ENCODE measurements around the gene UQCC2. TPM values are rescaled to one million over a fixed set of nuclear protein-coding genes. Genes with fewer than 3 reads are reported as not detected.

The UQCC2 gene
- total RNA-seq, 2 experiments from 2014 or later, result 70.7 to 75.3 TPM

DNA sequence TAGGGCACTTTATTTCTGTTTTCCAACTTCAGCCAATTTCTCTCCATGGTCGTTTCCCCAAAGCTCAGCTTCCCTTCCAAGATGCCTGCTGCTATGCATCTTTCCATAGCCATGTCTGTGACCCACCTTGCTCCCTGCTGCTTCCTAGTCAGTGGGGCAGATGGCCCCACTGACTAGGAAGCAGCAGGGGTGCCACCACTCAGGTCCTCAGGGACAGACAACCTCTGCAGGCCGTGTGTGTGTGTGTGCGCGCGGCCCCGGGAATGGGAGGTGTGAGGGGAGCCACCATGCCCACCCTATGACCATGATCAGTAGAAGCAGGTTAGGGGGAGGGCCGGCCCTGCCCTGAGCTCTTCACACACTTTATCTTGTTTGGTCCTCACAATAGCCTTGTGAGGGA lies 37.9 kb upstream of the UQCC2 start:
- H3K27me3 Mint-ChIP-seq, result peaks cover 1% of the 10 kb centered on the region
- no peaks in the 10 kb centered on the region for H3K4me1 Mint-ChIP-seq
- no peak overlapping the region for H3K27ac Mint-ChIP-seq
- no peaks in the 10 kb centered on the region for H3K36me3 Mint-ChIP-seq (ENCODE audit: low read depth)
- no peak overlapping the region for H3K4me3 Mint-ChIP-seq
- no peaks in the 10 kb centered on the region for H3K9me3 Mint-ChIP-seq
- ChIA-PET POLR2A (no interaction called here), CTCF (no interaction called here)
- DNase-seq, result no peak

DNA sequence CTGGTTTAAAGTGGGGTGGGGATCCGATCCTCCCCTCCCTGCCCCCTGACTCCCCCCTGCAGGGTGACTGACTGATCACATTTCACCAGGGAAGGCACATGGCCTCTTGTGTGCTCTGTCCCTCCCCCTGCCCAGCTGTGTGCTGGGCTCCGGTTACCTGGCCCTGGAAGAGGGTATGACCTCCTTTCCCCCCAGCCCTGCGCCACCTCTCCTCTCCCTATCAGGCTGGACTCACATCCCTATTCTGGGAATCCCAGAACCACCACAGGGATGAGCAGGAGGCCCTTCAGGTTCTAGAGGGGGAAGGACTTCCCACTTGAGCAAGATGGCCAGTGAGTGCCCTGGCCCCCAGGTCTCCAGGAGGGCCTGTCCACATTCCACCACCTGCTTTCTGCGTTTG lies 37.3 kb upstream of the UQCC2 start:
- ChIA-PET POLR2A (no interaction called here), CTCF (no interaction called here)
- peaks cover 7% of the 10 kb centered on the region for H3K27me3 Mint-ChIP-seq
- H3K4me1 Mint-ChIP-seq, result no peaks in the 10 kb centered on the region
- DNase-seq, result no peak
- H3K4me3 Mint-ChIP-seq, result no peak overlapping the region
- no peak overlapping the region for H3K27ac Mint-ChIP-seq
- no peaks in the 10 kb centered on the region for H3K36me3 Mint-ChIP-seq (ENCODE audit: low read depth)
- H3K9me3 Mint-ChIP-seq, result no peaks in the 10 kb centered on the region

GRCh38 chr6:33747823-33748222 lies 36.3 kb upstream of the UQCC2 start:
- H3K27me3 Mint-ChIP-seq, result peaks cover 14% of the 10 kb centered on the region
- no peak overlapping the region for H3K4me3 Mint-ChIP-seq
- no peaks in the 10 kb centered on the region for H3K9me3 Mint-ChIP-seq
- no peaks in the 10 kb centered on the region for H3K4me1 Mint-ChIP-seq
- no peak for DNase-seq
- H3K36me3 Mint-ChIP-seq (ENCODE audit: low read depth), result no peaks in the 10 kb centered on the region
- POLR2A ChIA-PET, result no interaction called here
- H3K27ac Mint-ChIP-seq, result no peak overlapping the region
- CTCF ChIA-PET, result no interaction called here

GRCh38 chr6:33746651-33747100 lies 35.2 kb upstream of the UQCC2 start, which contains the start of gene IP6K3:
TSS of gene IP6K3 (minus strand) at chr6:33746905. CDS start at chr6:33735476, 11,429 bp downstream.
- no peaks in the 10 kb centered on the region for H3K4me1 Mint-ChIP-seq
- H3K27me3 Mint-ChIP-seq, result peaks cover 21% of the 10 kb centered on the region
- ChIA-PET CTCF (interaction anchor here (1.0 to 1.3 kb wide), 2 partner anchors 14 to 36 kb away, joined by 3 to 5 read pairs; partner anchors contain the start of gene UQCC2), POLR2A (no interaction called here)
- H3K36me3 Mint-ChIP-seq (ENCODE audit: low read depth), result no peaks in the 10 kb centered on the region
- no peaks in the 10 kb centered on the region for H3K9me3 Mint-ChIP-seq
- no peak within 1 kb of the TSS for H3K4me3 Mint-ChIP-seq
- H3K27ac Mint-ChIP-seq, result no peak within 1 kb of the TSS
- DNase-seq, result no peak

DNA sequence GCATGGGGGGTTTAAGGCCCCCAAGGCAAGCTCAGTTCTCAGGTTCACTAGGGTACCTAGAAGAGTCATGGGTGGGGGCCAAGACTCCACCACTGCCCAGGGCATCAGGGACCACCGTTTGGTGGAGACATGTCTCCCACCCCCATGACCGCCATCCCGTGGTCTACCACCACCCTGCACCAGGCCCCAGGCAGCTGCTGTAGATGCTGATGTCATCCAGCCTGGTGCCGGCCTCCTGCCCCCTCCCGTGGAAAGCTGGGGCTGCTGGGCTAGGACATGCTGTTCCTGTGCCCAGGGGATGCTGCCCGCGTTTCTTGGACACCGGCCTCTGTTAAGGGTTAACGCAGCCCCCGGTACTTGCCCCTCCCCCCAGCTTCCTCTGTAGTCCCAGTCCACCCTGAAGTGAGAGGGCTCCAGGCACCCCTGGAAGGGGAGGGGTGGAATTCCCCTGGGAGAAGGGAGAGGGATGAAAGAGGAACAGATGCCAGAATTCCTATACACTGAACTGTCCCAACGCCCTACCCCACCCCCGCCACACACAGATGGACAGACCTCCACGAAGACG lies 34.6 kb upstream of the UQCC2 start:
- POLR2A ChIA-PET, result no interaction called here
- Mint-ChIP-seq H3K9me3 (no peaks in the 10 kb centered on the region), H3K4me3 (no peak overlapping the region), H3K27ac (no peak overlapping the region), H3K4me1 (no peaks in the 10 kb centered on the region), H3K27me3 (peaks cover 21% of the 10 kb centered on the region), H3K36me3 (ENCODE audit: low read depth) (no peaks in the 10 kb centered on the region)
- no peak for DNase-seq
- CTCF ChIA-PET, result interaction anchor here (1.1 to 3.3 kb wide), 4 partner anchors 15 to 202 kb away, joined by 3 to 18 read pairs (median 4); partner anchors contain the start of gene UQCC2

DNA sequence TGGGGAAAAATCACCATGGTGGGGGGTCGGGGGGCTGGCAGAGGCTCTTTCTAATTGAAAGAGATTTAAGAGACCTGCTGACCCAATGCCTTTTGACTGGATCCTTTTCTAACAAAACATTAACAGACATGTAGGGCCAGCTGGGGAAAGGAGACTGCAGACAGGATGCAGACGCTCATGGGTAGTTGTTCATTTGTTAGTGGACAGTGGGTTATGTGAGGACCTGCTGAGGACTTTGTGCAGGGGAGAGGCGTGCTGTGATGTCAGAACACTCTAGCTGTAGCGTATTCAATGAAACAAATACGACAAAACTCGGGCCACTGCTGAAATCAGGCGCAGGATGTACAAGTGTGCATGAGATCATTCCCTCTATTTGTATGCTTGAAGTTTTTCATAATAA lies 34.0 kb upstream of the UQCC2 start:
- H3K27me3 Mint-ChIP-seq, result peaks cover 21% of the 10 kb centered on the region
- no peaks in the 10 kb centered on the region for H3K4me1 Mint-ChIP-seq
- ChIA-PET CTCF (interaction anchor here (1.1 to 3.3 kb wide), 5 partner anchors 15 to 202 kb away, joined by 3 to 18 read pairs (median 5); partner anchors contain the start of gene UQCC2), POLR2A (no interaction called here)
- H3K36me3 Mint-ChIP-seq (ENCODE audit: low read depth), result no peaks in the 10 kb centered on the region
- no peak overlapping the region for H3K4me3 Mint-ChIP-seq
- H3K27ac Mint-ChIP-seq, result no peak overlapping the region
- no peaks in the 10 kb centered on the region for H3K9me3 Mint-ChIP-seq
- no peak for DNase-seq

DNA sequence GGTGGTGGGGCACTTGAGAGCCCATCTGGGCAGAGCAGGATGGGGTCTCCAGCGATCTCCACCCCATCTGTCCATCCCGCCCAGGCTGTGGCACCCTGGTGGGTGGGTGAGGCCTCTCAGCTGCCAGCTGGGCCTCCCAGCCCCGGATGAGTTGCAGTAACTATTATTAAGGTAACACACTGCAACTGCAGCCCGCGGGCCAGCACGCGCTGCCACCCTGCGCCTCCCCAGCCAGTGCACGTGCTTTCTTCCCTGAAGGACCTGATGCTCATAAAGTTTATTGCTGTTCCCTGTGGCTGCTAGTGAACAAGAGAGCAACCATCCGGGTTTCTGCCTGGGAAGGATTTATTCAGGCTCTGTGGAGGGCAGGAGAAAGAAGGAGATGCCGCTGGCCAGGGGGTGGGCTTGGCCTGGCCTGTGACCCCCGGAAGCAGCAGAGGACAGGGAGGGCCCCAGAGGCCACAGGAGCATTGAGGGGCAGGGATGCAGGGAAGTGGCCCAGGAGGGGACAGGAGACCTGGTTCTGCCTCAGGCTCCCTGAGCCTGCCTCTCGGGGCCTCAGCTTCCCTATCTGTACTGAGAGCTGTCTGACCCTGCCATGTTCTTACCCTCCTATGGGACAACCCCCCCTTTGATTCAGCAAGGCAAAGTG lies 33.5 kb upstream of the UQCC2 start:
- ChIA-PET POLR2A (interaction anchor here (2.4 kb wide), 1 partner anchor 33 kb away, joined by 6 read pairs; the partner anchor contains the start of gene UQCC2), CTCF (interaction anchor here (0.7 to 3.3 kb wide), 11 partner anchors 9 to 230 kb away, joined by 3 to 18 read pairs (median 3); partner anchors contain the start of gene UQCC2)
- DNase-seq, result no peak
- Mint-ChIP-seq H3K4me1 (no peaks in the 10 kb centered on the region), H3K9me3 (no peaks in the 10 kb centered on the region), H3K36me3 (ENCODE audit: low read depth) (no peaks in the 10 kb centered on the region), H3K27ac (no peak overlapping the region), H3K4me3 (no peak overlapping the region), H3K27me3 (peaks cover 21% of the 10 kb centered on the region)

GRCh38 chr6:33744001-33744848 lies 32.7 kb upstream of the UQCC2 start:
- H3K36me3 Mint-ChIP-seq (ENCODE audit: low read depth), result no peaks in the 10 kb centered on the region
- H3K27me3 Mint-ChIP-seq, result peaks cover 21% of the 10 kb centered on the region
- no peaks in the 10 kb centered on the region for H3K9me3 Mint-ChIP-seq
- CTCF ChIA-PET, result interaction anchor here (0.7 to 3.3 kb wide), 18 partner anchors 9 to 411 kb away, joined by 3 to 18 read pairs (median 3); partner anchors contain the start of gene UQCC2
- H3K4me3 Mint-ChIP-seq, result no peak overlapping the region
- POLR2A ChIA-PET, result interaction anchor here (2.4 kb wide), 1 partner anchor 33 kb away, joined by 6 read pairs; the partner anchor contains the start of gene UQCC2
- H3K4me1 Mint-ChIP-seq, result no peaks in the 10 kb centered on the region
- H3K27ac Mint-ChIP-seq, result no peak overlapping the region
- peak; percentile 76 for DNase-seq

- H3K4me3 Mint-ChIP-seq, result no peak overlapping the region
- no peak overlapping the region for H3K27ac Mint-ChIP-seq
- H3K36me3 Mint-ChIP-seq (ENCODE audit: low read depth), result no peaks in the 10 kb centered on the region
- no peaks in the 10 kb centered on the region for H3K9me3 Mint-ChIP-seq
- POLR2A ChIA-PET, result interaction anchor here (2.4 kb wide), 1 partner anchor 31 kb away, joined by 6 read pairs; the partner anchor contains the start of gene UQCC2
- H3K4me1 Mint-ChIP-seq, result no peaks in the 10 kb centered on the region
- CTCF ChIA-PET, result interaction anchor here (1.5 to 3.3 kb wide), 7 partner anchors 11 to 412 kb away, joined by 3 to 18 read pairs (median 5); partner anchors contain the start of gene UQCC2
- DNase-seq, result no peak
- peaks cover 21% of the 10 kb centered on the region for H3K27me3 Mint-ChIP-seq
Observed at GRCh38 chr6:33742837-33743236, 31.3 kb upstream of the UQCC2 start.

DNA sequence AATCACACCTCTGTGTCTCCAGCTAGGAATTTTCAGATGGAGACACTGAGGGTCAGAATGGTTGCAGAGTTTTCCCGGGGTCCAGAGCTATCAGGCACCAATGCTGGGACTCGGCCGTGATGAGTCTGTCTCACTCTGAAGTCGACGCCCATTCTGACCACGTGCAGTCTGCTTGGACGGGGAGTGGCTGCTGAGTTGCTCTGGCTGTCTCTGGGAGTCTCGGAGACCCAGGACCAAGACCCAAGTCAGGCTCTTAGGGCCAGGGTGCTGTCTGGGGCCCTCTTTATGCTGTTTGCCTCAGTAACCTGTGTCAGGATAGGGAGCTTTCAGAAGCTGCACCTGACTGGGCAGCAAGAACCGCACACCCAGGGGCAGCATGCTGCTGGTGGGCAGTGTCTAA lies 30.6 kb upstream of the UQCC2 start:
- Mint-ChIP-seq H3K27ac (no peak overlapping the region), H3K27me3 (peaks cover 21% of the 10 kb centered on the region), H3K4me1 (no peaks in the 10 kb centered on the region), H3K9me3 (no peaks in the 10 kb centered on the region), H3K4me3 (no peak overlapping the region), H3K36me3 (ENCODE audit: low read depth) (no peaks in the 10 kb centered on the region)
- ChIA-PET POLR2A (no interaction called here), CTCF (no interaction called here)
- no peak for DNase-seq

GRCh38 chr6:33740794-33741193 lies 29.3 kb upstream of the UQCC2 start:
- DNase-seq, result no peak
- no peaks in the 10 kb centered on the region for H3K36me3 Mint-ChIP-seq (ENCODE audit: low read depth)
- peaks cover 21% of the 10 kb centered on the region for H3K27me3 Mint-ChIP-seq
- H3K9me3 Mint-ChIP-seq, result no peaks in the 10 kb centered on the region
- no peaks in the 10 kb centered on the region for H3K4me1 Mint-ChIP-seq
- H3K27ac Mint-ChIP-seq, result no peak overlapping the region
- CTCF ChIA-PET, result no interaction called here
- POLR2A ChIA-PET, result no interaction called here
- H3K4me3 Mint-ChIP-seq, result no peak overlapping the region

GRCh38 chr6:33740204-33740608 lies 28.7 kb upstream of the UQCC2 start:
- no peak for DNase-seq
- no peaks in the 10 kb centered on the region for H3K9me3 Mint-ChIP-seq
- H3K4me1 Mint-ChIP-seq, result no peaks in the 10 kb centered on the region
- H3K36me3 Mint-ChIP-seq (ENCODE audit: low read depth), result no peaks in the 10 kb centered on the region
- POLR2A ChIA-PET, result no interaction called here
- CTCF ChIA-PET, result no interaction called here
- H3K4me3 Mint-ChIP-seq, result no peak overlapping the region
- H3K27ac Mint-ChIP-seq, result no peak overlapping the region
- H3K27me3 Mint-ChIP-seq, result peaks cover 19% of the 10 kb centered on the region

GRCh38 chr6:33739571-33739970 lies 28.1 kb upstream of the UQCC2 start:
- POLR2A ChIA-PET, result interaction anchor here (0.6 kb wide), 1 partner anchor 1993 kb away, joined by 3 read pairs; no protein-coding TSS in a partner anchor
- H3K36me3 Mint-ChIP-seq (ENCODE audit: low read depth), result no peaks in the 10 kb centered on the region
- no peaks in the 10 kb centered on the region for H3K4me1 Mint-ChIP-seq
- H3K27me3 Mint-ChIP-seq, result peaks cover 19% of the 10 kb centered on the region
- H3K27ac Mint-ChIP-seq, result no peak overlapping the region
- no peak for DNase-seq
- H3K9me3 Mint-ChIP-seq, result no peaks in the 10 kb centered on the region
- CTCF ChIA-PET, result no interaction called here
- no peak overlapping the region for H3K4me3 Mint-ChIP-seq

Measured in activated CD4-positive, alpha-beta memory T cell treated with anti-CD3 and anti-CD28 coated beads, Interleukin-2, amount 10 ng/mL, durations not matched to agents 7 days and 5 days (primary cell).